HG03045 (cell line): ENCODE data around the gene CYP46A1.

Experiments used
- ATAC-seq: cut with Tn5 transposase; IDR thresholded peaks from one replicate; pipeline ENCODE4 v1.9.1; 2021; ENCODE audit warnings: mild to moderate bottlenecking, moderate library complexity; ENCODE audit not compliant: unreplicated experiment

The CYP46A1 gene

DNA sequence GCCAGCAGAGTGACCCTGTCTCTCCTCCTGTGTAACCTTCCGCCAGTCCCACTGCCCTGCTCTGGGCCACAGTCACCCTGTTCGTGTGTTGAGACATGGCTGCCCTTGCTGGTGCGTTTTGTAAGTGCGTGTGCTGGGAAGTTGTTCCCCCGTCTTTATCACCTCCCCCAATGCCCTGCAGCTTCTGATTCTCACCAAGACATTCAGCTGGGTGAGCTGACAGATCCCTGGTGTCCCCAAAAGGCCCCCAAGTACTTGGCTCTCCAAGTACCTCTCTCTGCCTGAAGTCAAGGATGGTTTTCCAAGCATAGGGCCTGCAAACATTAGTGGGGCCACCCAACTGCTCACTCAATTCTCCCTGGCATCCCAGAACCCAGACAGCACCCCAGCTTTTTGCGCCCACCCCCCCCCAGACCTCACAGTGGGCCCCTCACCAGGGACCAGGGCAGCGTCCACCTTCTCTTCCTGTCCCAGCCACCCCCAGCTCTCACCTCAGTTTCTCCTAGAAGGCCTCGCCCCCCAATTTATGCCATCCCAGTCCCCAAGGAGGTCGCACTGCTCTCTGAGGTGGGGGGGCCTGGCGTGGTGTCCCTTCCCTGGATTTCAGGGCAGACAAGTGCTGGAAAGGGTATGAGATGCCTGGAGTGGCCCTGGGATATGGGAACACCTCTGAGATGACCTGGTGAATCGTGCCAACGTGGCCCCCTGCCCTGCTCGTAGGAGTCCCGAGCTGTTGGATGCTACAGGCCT lies 57.3 kb downstream of the CYP46A1 start:
- ATAC-seq = no peak

DNA sequence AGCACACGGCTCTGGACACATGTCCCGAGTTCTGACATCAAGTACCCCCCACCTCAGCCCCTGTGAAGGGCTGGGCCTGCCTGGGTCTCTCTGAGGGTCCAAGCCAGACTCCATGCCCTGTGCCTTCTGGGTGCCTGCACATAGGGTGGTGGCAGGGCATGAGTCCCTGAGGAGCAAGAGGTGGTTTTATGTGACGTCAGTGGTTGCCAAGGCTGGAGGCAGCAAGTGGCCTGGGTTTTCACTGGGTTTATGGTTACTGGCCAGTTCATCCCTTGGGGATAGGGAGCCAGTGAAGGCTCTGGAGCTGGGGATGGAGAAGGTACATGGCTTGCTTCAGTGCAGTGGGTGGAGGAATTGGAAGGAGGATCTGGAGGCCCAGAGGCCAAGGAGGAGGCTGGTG lies 58.0 kb downstream of the CYP46A1 start:
- no peak for ATAC-seq

DNA sequence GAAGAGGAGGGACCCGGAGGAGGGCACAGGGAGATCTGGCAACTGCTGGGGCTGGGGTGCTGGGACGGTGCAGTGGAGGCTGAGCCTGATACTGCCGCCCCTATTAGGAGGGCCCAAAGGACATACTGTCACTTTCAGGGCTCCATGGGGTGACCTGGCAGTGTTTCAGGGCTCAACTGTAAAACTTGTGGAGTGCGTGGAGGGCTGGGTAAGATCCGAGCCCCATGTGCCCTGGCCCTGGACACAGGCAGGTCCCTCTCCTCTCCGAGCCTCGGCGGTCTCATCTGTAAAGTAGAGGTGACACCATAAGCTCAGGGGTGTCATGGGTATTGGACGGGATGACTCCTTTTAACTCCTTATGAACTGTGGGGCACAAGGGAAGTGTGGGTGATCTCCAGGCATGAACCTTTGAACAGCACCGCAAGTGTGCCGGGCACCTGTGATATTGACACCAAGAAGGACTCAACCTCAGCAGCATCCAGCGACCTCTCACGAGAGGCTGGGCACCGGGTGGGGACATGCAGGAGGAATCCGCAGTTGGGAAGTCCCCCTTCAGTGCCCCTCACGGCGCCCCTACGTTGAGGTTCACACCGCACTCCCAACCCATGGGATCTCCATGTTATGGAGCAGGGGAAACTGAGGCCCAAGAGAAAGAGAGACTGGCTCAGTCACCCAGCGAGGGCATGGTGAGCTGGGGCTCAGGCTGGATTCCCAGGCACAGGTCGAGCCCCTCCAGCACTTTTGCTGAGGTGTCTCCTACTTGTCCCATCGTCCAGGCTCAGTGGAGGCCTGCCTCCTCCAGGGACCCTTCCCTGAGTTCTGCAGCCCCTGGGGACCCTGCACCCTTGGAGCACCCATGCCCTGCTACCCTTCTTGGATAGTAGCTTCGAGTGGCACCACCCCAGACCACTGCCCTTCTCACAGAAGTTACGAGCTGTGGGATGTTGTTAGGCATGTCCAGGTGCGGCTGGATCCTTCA lies 58.7 kb downstream of the CYP46A1 start:
- ATAC-seq = no peak

DNA sequence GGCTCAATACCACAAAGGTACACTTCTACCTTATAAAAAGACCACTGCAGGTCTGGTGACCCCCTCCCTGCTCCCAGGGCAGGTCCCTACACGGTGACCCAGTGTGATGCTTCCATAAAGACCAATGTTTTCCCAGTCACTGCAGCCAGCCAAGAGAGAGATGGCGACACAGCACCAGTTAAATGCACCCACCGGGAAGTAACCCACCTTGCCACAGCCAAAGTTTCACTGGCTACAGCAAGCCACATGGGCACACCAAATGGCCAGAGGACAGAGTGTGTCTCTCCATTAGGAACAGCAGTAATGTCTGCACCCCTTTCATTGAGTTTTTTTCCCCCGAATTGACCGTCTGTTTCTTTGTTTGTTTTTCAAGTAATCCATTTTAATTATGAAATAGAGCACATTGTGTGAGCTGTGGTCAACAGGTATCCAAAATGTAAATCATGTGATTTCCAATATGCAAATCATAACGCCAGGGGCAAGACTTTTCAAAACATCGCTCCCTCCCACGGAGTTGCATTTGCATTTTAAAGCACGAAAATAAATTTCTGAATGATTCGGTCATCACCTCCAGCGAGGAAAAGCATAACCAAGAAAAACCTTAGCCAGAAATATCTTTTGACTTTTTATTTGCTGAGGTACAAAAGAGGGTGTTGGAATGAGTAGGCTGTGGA lies 60.2 kb downstream of the CYP46A1 start:
- ATAC-seq = no peak

DNA sequence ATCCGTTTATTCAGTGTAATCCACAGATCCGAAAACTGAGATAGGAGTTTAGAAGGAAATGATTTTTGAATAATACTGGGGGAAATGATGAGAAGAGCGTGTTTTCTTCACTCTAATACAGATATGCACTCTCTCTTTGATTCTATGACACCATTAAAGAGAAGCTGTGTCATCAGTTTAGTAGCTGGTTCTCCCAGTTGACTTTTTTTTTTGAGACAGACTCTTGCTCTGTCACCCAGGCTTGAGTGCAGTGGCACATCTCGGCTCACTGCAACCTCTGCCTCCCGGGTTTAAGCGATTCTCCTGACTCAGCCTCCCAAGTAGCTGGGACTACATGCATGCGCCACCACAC lies 60.8 kb downstream of the CYP46A1 start:
- ATAC-seq = no peak

DNA sequence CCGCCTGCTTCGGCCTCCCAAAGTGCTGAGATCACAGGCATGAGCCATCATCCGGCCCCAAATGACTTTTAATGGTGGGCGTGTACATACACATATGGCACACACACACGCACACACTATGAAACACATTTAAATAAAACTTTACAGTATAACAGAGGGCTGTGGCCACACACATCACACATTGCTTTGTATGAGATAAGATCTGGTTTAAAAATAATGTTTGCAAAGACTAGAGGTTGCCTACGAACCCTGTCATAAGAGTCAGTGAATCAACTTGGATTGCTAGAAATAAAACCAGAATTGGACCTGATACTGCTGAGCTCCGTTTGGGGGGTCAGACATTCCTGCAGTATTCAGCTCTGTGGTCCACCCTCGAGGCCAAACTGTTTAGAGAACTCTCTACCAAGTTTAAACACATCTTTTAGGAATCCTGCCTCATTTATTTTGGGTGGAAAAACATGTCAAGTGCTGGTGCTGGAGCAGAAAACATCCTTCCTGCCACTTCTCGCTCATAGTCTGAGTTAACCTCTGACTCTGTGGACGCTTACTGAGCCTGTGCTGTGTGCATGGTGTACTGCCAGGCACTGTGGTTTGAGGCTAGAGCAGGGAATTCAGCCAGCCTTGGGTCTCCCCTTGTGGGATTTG lies 61.3 kb downstream of the CYP46A1 start:
- no peak for ATAC-seq

DNA sequence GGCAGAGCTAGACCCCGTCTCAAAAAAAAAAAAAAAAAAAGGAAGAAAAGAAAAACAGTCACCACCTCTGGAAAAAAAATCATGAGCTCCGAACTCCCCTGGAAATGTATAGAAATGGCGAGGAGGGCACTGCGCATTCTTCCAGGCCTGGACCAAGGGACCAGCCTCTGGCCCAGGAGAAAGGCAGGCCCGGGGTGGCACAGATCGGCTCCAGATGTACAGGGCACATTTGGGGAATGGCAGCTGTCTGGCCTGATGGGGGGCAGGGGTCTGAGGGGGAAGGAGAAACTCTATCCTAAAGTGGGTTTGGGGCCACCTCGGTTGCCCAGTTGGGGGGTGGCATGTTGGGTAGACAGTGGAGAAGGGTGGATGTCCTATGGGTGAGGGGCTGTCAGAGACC lies 63.1 kb downstream of the CYP46A1 start:
- no peak for ATAC-seq

DNA sequence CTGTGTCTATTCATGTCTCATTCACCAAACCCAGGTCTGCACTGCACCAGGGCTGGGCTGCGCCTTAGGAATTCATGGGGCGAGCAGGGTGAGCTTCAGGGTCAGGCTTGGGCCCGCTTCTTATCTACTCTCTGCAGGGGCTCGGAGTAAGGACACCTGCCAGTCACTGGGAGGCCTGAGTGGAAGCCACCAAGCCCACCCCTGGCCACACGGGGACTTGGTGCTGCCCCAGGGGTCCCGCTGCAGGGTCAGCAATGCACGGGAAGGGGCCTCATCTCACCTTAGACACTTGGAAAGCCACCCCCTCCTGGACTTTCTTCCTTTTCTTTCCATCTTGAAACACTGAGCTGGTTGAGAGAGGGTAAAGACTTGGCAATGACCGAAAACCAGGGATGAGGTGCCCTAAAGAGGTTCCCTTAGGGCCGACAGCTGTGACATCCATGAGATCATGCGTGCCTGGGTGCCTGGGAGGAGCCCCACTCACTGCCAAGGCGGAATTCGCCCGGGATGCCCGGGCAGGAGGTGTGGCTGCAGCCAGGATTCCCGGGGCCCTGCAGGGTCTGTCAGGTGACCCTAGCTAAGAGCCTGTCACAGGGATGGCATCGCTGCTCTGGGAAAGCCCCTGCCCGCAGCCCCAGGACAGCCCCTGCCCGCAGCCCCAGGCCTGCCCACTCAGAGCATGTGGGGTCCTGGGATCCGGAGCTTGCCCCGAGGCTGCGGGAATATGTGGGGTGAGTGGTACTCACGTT lies 63.7 kb downstream of the CYP46A1 start:
- ATAC-seq = no peak

DNA sequence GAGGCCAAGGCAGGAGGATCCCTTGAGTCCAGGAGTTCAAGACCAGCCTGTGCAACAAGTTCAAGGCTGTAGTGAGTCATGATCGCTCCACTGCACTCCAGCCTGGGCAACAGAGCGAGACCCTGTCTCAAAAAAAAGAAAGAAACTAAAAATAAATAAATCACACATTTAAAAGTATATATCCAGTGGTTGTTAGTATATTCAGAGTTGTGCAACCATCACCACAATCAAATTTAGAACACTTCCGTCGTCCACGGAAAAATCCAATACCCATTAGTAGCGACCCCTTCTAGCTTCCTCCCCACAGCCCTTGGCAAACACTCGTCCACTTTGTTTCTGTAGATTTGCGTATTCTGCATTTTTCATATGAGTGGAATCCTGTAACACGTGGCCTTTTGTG lies 64.4 kb downstream of the CYP46A1 start:
- ATAC-seq = no peak

DNA sequence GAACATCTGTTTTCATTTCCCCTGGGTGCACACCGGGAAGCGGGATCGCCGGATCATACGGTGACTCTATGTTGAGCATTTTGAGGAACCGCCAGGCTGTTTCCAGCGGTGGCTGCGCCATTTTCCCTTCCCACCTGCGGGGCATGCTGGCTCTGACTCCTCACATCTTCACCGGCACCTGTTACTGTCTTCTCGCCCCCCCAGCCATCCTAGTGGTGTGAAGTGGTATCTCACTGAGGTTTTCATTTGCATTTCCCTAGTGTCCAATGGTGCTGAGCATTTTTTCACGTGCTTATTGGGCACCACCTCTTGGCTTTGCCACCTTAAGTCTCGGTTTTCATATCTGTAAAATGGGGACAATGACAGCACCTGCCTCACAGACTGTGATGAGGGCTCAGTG lies 65.0 kb downstream of the CYP46A1 start:
- no peak for ATAC-seq

DNA sequence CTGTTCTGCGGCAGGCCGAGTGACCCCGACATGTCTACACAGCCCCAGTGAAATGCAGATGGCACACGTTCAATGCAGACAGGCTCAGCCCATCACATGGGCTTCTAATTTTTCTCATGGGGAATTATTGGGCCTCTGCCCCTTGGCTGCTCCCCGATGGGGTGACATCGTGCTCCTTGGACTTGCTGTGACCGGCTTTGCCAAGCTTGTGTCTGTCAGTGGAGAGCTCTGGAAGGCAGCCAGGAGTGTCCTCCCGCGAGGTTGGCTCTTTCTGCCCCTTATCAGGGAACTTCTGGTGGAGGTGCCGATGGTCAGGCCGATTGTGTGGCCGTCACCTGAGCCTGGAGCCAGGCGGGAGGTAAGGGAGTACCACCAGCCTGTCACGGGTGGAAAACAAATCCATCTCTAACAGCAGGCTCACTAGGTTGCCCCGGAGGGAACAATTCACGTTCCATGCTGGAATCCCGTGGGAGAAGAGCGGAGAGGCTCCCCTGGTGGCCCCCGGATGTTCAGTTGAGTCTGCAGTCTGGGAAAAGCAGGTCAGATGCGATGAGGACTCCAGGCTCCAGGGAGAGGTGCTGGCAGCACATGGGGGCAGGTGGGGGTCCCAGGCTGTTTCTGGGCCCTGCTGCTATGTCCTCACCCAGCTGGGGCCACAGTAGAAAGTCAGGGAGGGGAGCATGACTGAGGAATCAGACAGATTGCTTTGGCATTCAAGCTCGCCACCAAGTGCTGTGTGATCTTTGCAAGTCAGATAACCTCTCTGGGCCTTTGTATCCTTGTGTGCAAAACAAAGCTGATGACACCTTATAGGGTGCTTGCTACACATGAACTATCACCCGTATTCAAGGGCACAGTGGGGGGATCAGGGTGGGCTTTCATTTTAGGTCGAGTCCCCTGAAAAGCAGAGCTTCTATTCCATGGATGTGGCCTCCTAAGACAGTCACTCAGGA lies 65.9 kb downstream of the CYP46A1 start:
- ATAC-seq = no peak

DNA sequence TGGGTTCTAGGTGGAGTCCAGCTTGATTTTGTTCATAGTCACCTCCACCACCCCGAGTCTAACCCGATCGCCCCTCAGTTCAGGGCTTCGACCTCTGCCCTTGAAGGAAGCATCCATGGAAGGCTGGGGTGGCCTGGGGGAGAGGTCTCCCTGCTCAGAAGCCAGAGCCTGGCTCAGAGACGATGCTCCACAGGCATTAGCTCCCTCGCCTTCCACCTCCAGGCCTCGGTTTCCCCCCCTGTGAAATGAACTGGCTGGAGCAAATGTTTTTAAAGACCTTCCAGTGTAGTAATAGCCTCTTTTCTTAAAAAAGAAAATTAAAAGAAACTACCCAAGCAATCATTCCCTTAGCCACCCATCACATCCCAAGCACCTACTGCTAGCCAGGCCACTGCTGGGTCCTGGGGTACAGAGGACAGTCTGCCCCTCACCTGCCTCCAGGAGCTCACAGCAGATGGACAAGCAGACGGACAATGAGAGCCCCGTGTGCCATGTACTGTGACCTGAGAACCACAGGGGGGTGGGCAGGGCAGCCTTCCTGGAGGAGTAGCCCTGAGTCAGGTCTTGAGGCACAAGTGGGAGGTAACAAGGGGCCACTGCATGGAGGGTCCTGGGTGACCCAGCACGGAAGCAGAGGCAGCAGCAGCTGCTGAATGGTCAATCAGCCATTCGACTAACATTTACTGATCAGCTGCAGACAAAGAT lies 66.8 kb downstream of the CYP46A1 start:
- no peak for ATAC-seq

DNA sequence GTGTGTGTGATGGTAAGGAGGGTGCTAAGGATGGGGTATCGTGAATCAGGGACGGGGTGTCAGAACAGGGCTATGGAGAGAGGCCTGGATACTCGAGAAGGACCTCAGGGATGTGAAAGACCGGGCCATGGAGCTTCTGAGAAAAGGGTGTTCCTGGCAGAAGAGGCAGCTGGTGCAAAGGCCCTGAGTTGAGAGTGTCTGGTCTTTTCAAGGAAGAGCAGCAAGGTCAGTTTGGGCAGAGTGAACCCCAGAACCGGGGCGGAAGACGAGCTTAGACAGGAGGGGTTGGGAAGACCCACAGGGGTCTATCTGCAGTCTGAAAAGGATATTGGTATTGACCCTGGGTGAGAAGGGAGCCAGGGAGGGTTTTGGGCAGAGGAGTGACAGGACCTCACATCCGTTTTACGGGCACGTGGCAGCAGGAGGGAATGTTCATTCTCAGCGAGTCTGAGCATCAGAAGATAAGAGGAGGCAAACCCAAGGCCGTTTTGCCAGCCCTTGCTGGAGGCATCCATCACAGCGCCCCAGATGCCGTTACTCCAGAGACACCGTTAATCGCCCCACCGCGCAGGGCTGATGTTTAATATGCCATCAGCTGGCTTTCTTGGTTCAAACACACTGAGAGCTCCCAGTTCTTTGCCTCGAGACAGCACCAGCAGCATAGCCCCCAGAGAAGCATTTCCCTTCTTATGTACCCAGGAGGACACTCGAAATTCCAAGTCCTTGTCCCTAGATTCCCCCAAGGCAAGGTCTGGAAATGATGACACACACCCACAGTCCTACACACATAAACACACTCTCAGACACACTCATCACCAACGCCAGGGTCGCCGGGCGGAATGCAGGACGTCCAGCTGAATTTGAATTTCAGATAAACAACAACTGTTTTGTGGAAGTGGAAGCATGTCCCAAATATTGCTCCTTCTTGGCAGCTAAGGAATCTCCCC lies 67.7 kb downstream of the CYP46A1 start:
- ATAC-seq = no peak

DNA sequence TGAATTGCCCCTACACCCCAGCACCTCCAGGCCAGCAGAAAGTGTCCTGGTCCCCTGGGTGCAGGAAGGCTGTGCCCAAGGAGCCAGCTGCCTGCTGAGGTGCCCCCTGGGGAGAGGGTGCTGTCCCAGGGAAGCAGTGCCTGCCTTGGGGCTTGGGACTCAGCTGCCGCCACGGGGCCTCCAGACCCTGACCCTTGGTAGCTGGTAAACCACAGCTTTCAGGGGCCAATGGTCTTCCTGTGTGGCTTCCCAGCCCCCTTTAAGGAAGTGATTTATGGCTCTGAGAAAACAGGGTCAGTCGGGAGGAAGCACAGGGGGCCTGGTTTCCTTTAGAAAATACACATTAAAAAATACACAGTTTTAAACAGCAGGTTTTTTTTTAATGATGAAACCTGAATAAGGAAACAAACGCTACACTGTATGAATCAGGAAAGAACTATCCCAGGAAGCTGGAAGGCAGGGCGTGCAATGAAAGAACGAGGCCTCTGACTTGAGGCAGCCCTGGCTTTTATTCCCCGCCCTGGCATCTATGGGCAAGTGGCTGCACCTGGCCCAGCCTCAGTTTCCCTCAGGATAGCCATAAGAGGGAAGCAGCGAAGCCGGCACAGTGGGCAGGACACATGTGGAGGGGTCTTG lies 68.5 kb downstream of the CYP46A1 start:
- no peak for ATAC-seq

DNA sequence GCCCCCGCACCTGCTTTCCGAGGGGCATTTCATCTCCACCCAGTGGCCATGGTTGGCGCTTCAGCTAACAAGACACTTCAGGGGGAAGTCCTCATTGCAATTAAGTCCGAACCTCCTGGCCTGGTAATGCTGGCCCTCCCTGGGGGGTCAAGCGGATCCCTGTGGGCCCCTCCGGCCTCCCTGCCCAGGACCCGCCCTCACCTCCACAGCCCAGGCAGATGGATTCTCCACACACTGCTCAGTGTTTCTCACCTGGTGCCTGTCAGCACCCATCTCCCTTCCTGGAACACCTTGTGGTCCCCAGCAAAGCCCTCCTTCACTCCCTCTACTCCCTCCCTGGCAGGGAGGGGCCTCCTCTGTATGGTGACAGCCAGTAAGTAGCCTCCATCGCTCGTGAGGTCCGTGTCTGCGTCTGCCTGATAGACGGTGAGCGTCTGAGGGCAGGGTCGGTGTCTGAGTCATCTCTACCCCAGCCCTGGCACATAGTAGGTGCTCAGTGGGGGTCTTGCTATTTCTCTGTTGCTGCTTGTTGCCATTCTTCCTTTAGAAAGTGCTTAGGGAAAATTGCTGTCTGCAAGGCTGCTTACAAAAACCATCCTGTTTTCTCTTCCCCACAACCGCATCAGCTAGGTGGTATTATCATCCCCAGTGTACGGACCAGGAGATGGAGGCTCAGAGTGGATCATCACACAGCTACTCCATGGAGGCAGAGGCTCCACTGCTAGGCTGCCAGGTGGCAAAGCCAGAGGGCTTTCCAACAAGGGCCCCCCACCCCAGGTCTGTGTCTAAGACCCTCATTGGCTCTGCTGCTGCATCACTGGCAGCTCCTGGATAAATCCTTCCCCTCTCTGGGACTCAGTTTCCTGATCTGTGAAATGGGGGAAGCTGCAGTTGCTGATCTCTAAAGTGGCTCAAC lies 69.4 kb downstream of the CYP46A1 start:
- no peak for ATAC-seq
